ENCODE measurements around the gene EIF2B5. TPM values are rescaled to one million over a fixed set of nuclear protein-coding genes. Genes with fewer than 3 reads are reported as not detected.

EIF2B5 gene
- total and polyA plus RNA-seq, 9 of the 15 experiments (the other 6 are each of a cell fraction or from before 2014, with no cell fraction given) = 19.1 to 92.4 (median 74.0) TPM

DNA sequence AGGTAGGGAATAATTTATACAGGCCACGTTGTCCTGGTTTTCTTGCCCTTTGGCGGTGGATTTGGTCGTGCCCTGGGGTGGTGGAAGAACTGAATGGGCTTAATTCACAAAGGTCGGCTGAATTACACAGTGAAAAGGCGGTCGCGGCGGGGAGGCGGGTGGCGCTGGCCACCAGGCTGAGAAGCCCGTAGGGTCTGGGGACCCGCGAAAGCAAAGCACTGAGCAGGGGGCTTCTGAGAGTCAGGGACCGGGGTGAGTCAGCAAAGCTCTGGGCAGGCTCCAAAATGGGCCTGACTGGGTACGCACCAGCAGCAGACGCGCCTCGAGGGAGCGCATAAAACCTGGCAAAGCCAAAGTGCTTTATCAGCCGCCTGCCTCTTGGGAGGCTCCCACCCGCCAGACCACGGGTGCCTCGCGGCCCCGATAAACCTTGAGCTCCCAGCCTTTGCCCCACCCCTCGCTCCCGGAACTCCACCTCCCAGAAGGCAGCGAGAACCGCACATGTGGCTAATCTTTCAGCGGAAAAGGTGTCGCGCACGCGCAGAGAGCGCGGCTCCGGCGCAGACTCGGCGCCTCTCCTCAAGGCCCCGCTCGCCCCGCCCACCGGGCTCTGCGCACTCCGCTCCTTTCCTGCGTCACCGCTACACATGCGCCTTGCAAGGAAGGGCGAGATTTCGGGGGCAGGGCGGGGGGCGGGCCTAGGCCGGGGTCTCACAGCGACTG, 50.5 kb downstream of the EIF2B5 start (continued):
- TF ChIP-seq, protein P1, sequence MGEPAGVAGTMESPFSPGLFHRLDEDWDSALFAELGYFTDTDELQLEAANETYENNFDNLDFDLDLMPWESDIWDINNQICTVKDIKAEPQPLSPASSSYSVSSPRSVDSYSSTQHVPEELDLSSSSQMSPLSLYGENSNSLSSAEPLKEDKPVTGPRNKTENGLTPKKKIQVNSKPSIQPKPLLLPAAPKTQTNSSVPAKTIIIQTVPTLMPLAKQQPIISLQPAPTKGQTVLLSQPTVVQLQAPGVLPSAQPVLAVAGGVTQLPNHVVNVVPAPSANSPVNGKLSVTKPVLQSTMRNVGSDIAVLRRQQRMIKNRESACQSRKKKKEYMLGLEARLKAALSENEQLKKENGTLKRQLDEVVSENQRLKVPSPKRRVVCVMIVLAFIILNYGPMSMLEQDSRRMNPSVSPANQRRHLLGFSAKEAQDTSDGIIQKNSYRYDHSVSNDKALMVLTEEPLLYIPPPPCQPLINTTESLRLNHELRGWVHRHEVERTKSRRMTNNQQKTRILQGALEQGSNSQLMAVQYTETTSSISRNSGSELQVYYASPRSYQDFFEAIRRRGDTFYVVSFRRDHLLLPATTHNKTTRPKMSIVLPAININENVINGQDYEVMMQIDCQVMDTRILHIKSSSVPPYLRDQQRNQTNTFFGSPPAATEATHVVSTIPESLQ (CRISPR knock-in tag; IDR thresholded peaks at IDR 0.05) = 0 out of 2 replicates have a peak, but pooled peaks have one; percentile 67
- TF ChIP-seq, protein P2, sequence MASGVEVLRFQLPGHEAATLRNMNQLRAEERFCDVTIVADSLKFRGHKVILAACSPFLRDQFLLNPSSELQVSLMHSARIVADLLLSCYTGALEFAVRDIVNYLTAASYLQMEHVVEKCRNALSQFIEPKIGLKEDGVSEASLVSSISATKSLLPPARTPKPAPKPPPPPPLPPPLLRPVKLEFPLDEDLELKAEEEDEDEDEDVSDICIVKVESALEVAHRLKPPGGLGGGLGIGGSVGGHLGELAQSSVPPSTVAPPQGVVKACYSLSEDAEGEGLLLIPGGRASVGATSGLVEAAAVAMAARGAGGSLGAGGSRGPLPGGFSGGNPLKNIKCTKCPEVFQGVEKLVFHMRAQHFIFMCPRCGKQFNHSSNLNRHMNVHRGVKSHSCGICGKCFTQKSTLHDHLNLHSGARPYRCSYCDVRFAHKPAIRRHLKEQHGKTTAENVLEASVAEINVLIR (CRISPR knock-in tag; IDR thresholded peaks at IDR 0.05) = peak; percentile 46; the same call in 1 of the 2 replicates
- TF ChIP-seq RAD51 (IDR thresholded peaks at IDR 0.05; ENCODE audit: borderline replicate concordance, low read depth) (peak; percentile 69; the same call in 1 of the 2 replicates), POLR2G (IDR thresholded peaks at IDR 0.05; ENCODE audit: low read depth, low read length) (peak; percentile 87; the same call in 1 of the 2 replicates), ATF7 (IDR thresholded peaks at IDR 0.05) (peak; percentile 89), ZNF311 (CRISPR knock-in tag; IDR thresholded peaks at IDR 0.05) (no peak; the same call in 1 of the 2 replicates), SP2 (IDR thresholded peaks at IDR 0.05; ENCODE audit: extremely low read depth, low read depth, low read length, poor library complexity, severe bottlenecking) (no peak), DDX20 (tag; IDR thresholded peaks at IDR 0.05; ENCODE audit: low read depth) (no peak), PHF21A (IDR thresholded peaks at IDR 0.05; ENCODE audit: borderline replicate concordance, low read depth) (0 out of 2 replicates have a peak, but pooled peaks have one; percentile 39), ZNF766 (CRISPR knock-in tag; conservative IDR thresholded peaks at IDR 0.05) (peak; percentile 92; the same call in 1 of the 2 replicates), OTX1 (CRISPR knock-in tag; IDR thresholded peaks at IDR 0.05) (0 out of 2 replicates have a peak, but pooled peaks have one; percentile 49)
- TF ChIP-seq, protein P3, sequence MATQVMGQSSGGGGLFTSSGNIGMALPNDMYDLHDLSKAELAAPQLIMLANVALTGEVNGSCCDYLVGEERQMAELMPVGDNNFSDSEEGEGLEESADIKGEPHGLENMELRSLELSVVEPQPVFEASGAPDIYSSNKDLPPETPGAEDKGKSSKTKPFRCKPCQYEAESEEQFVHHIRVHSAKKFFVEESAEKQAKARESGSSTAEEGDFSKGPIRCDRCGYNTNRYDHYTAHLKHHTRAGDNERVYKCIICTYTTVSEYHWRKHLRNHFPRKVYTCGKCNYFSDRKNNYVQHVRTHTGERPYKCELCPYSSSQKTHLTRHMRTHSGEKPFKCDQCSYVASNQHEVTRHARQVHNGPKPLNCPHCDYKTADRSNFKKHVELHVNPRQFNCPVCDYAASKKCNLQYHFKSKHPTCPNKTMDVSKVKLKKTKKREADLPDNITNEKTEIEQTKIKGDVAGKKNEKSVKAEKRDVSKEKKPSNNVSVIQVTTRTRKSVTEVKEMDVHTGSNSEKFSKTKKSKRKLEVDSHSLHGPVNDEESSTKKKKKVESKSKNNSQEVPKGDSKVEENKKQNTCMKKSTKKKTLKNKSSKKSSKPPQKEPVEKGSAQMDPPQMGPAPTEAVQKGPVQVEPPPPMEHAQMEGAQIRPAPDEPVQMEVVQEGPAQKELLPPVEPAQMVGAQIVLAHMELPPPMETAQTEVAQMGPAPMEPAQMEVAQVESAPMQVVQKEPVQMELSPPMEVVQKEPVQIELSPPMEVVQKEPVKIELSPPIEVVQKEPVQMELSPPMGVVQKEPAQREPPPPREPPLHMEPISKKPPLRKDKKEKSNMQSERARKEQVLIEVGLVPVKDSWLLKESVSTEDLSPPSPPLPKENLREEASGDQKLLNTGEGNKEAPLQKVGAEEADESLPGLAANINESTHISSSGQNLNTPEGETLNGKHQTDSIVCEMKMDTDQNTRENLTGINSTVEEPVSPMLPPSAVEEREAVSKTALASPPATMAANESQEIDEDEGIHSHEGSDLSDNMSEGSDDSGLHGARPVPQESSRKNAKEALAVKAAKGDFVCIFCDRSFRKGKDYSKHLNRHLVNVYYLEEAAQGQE (IDR thresholded peaks at IDR 0.05; ENCODE audit: borderline replicate concordance) = peak; percentile 54
- TF ChIP-seq, protein P3 (CRISPR knock-in tag; IDR thresholded peaks at IDR 0.05; ENCODE audit: low read depth) = 0 out of 2 replicates have a peak, but pooled peaks have one; percentile 43
- TF ChIP-seq, protein P4, sequence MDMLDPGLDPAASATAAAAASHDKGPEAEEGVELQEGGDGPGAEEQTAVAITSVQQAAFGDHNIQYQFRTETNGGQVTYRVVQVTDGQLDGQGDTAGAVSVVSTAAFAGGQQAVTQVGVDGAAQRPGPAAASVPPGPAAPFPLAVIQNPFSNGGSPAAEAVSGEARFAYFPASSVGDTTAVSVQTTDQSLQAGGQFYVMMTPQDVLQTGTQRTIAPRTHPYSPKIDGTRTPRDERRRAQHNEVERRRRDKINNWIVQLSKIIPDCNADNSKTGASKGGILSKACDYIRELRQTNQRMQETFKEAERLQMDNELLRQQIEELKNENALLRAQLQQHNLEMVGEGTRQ (CRISPR knock-in tag; IDR thresholded peaks at IDR 0.05) = peak; percentile 73
